Muscle layer of colon (tissue), 2 donors: ENCODE data around the gene KRTAP10-4.
"Not testable (repeated sequence)": the region's sequence is repeated elsewhere in the genome, so short reads cannot be mapped to it uniquely, and the experiment has no call there.

Source experiments
- H3K27ac ChIP-seq: one replicate; pipeline ENCODE4 v1.7.0; 2013; ENCODE audit warnings: low read depth, mild to moderate bottlenecking, low read length, moderate library complexity
- H3K27me3 ChIP-seq, 2 donors: one replicate each; pipeline ENCODE4 v1.7.0; 2013; ENCODE audit warnings: low read length in 2 of 2, mild to moderate bottlenecking in 2 of 2; ENCODE audit not compliant: insufficient read depth in 2 of 2, control insufficient read depth in 1 of 2
- H3K36me3 ChIP-seq: one replicate; pipeline ENCODE4 v1.7.0; 2013; ENCODE audit warnings: mild to moderate bottlenecking, low read length; ENCODE audit not compliant: insufficient read depth
- H3K4me1 ChIP-seq: one replicate; pipeline ENCODE4 v1.7.0; 2013; ENCODE audit warnings: mild to moderate bottlenecking, low read length; ENCODE audit not compliant: insufficient read depth
- H3K4me3 ChIP-seq, 2 donors: one replicate each; pipeline ENCODE4 v1.7.0; 2013; ENCODE audit warnings: low read length in 2 of 2, low read depth in 1 of 2, mild to moderate bottlenecking in 1 of 2, moderate library complexity in 1 of 2
- H3K9ac ChIP-seq: one replicate; pipeline ENCODE4 v1.7.0; 2013; ENCODE audit warnings: low read length
- H3K9me3 ChIP-seq: one replicate; pipeline ENCODE4 v1.7.0; 2013; ENCODE audit warnings: mild to moderate bottlenecking, low read length
- donor health status: abdominal sarcoma.
- donor health status: Adenocarcinoma of cecum.

The KRTAP10-4 gene

DNA sequence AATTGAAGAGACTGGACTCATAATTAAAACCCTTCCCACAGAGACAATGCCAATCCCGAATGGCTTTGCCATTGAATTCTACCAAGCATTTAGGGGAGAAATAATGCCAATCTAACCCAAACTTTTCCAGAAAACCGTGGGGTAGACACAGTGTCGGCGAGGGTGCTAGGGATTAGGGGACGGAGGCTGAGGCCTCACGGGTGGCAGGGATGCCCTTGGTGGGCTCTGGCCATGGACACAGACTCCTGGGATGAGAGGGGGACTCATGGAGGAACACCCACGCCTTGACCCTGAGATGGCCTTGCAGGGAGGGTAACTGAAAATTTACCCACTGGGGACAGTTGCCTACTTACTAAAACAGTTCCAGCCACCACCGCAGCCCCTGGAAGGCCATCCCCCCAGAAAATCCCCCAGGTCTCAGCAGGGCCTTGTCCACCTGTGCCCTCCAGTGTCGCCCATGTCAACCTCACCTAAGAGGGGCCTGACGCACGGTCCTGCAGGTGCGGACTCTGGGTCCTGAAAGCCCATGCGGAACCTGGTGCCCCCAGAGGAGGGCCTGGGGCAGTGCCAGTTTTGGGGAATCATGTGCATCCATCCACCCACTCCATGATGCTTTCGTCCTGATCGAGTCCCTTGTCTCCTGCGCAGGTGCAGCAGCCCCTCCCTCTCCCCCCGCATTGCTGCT lies 5.0 kb downstream of the KRTAP10-4 start:
- Histone ChIP-seq H3K27me3 (peaks cover 0 to 7% of the 10 kb centered on the region in 2 donors), H3K4me1 (no peaks in the 10 kb centered on the region), H3K9me3 (peaks cover 7% of the 10 kb centered on the region), H3K9ac (no peak overlapping the region), H3K27ac (no peak overlapping the region), H3K4me3 (no peak overlapping the region), H3K36me3 (no peaks in the 10 kb centered on the region)

DNA sequence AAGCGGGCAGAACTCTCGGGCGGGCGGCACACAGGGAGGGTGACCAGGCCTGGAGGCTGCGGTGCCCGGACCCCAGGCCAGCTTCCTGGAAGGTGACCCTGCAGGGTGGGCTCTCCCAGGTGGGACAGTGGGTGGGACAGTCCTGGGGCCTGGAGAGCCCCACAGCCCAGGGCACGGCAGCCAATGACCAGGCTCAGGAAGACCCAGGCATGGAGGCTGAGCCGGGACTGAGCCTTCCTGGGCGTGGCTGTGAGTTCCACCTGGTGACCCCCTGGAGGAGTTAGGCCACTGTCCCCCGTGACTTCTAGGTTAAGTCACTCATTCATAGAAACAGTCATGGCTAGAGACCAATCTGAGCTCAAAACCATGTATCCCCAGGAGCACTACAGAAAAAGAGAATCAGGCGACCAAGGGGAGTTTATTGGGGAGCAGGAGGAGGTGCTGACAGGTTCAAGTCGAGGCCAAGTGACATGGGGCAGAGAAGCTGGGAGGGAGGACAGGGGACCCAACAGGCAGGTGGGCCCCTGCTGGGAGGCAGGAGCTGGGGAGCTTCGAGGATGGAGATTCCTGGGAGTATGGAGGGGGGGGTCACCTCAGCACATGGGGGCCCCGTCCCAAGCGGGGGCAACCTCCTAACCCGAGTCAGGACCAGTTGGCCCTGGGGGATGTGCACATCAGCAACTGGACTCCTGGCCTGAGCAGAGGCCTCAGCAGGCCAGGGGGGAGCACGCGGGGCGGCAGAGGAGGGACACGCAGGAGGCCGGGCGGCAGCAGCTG lies 5.7 kb downstream of the KRTAP10-4 start:
- Histone ChIP-seq H3K27ac (no peak overlapping the region), H3K9me3 (peaks cover 7% of the 10 kb centered on the region), H3K27me3 (peaks cover 0 to 7% of the 10 kb centered on the region in 2 donors), H3K4me1 (no peaks in the 10 kb centered on the region), H3K36me3 (no peaks in the 10 kb centered on the region), H3K9ac (no peak overlapping the region), H3K4me3 (no peak overlapping the region)

DNA sequence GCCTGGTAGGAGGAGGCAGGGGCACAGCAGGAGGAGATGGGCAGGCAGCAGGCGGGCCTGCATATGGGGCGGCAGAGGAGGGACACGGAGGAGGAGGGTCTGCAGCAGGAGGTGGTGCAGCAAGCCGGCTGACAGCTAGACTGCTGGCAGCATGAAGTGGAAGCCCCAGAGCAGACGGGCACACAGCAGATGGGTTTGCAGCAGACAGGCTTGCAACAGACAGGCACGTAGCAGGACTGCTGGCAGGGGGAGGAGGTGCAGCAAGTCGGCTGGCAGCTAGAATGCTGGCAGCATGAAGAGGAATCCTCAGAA lies 6.3 kb downstream of the KRTAP10-4 start:
- H3K27ac ChIP-seq, result no peak overlapping the region
- no peak overlapping the region for H3K9ac ChIP-seq
- H3K9me3 ChIP-seq, result peaks cover 7% of the 10 kb centered on the region
- H3K36me3 ChIP-seq, result no peaks in the 10 kb centered on the region
- no peak overlapping the region for H3K4me3 ChIP-seq
- peaks cover 0 to 7% of the 10 kb centered on the region in 2 donors for H3K27me3 ChIP-seq
- no peaks in the 10 kb centered on the region for H3K4me1 ChIP-seq

DNA sequence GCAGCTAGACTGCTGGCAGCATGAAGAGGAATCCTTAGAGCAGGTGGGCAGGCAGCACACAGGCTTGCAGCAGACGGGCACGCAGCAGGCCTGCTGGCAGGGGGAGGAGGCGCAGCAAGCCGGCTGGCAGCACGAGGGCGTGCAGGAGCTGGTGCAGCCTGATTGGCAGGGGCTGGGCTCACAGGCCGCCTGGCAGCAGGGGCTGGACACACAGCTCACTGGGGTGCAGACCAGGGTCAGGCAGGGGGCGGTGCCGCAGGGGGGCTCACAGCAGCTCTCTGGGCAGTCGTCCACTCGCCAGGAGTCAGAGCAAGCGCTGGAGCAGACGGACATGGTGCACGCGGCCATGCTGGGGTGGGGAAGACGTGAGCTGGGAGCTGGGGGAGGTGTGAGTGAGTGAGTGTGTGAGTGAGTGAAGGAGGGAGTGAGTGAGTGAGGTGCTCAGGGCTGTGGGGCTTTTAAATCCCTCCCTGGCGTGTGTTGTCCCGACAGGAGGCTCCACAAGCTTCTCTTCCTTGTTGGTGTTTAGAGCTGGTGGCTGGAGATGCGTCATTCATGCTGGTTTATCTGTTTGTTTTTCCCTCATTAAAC lies 6.8 kb downstream of the KRTAP10-4 start, which contains the start of gene KRTAP10-5:
TSS of gene KRTAP10-5 (minus strand) at position 374 of the 591 bp plus-strand sequence. CDS start at position 348, 26 bp downstream.
- not testable (repeated sequence) for H3K27ac ChIP-seq, H3K9ac ChIP-seq, H3K9me3 ChIP-seq, H3K4me3 ChIP-seq, H3K4me1 ChIP-seq, H3K27me3 ChIP-seq, H3K36me3 ChIP-seq

DNA sequence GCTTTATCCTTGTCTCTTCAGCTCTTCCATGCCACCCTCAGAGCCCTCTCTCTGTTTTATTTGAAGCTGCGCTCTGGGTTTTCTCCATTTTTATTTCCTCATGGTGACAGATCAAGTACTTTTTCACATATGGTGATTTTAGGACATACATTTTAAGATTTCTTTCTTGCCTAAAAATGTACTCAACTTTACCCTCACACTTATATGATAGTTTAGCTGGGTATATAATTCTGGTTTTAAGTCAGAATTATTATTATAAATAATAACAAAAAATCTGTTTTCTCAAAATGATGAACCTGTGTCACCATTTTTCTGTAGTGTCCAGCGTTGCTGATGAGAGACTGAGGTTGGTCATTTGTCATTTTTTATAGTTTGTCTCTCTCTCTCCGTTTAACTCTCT lies 7.6 kb downstream of the KRTAP10-4 start:
- Histone ChIP-seq H3K27me3 (peaks cover 0 to 15% of the 10 kb centered on the region in 2 donors), H3K27ac (no peak overlapping the region), H3K9me3 (peaks cover 7% of the 10 kb centered on the region), H3K4me1 (no peaks in the 10 kb centered on the region), H3K4me3 (no peak overlapping the region), H3K36me3 (no peaks in the 10 kb centered on the region), H3K9ac (no peak overlapping the region)

DNA sequence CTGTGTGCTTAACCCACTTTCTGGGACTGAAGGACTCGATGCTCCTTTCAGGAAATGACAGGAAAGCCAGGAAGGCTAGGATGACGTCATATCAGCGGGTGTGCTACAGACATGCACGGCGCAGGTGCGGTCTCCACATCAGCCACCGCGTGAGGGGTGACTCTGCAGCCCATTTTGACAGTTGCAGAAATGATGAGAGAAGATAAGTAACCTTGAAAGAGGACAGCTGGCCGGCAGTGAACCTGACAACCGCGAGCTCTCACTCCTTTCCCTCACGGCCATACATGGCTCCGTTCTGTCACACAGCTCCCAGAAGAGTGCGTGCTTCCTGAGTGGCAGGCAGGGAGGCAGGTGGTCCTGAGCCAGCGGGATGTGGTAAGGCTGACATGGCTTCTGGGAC lies 8.5 kb downstream of the KRTAP10-4 start:
- Histone ChIP-seq H3K27me3 (peaks cover 0 to 15% of the 10 kb centered on the region in 2 donors), H3K4me1 (no peaks in the 10 kb centered on the region), H3K9me3 (peaks cover 7% of the 10 kb centered on the region), H3K27ac (no peak overlapping the region), H3K4me3 (no peak overlapping the region), H3K36me3 (no peaks in the 10 kb centered on the region), H3K9ac (no peak overlapping the region)

DNA sequence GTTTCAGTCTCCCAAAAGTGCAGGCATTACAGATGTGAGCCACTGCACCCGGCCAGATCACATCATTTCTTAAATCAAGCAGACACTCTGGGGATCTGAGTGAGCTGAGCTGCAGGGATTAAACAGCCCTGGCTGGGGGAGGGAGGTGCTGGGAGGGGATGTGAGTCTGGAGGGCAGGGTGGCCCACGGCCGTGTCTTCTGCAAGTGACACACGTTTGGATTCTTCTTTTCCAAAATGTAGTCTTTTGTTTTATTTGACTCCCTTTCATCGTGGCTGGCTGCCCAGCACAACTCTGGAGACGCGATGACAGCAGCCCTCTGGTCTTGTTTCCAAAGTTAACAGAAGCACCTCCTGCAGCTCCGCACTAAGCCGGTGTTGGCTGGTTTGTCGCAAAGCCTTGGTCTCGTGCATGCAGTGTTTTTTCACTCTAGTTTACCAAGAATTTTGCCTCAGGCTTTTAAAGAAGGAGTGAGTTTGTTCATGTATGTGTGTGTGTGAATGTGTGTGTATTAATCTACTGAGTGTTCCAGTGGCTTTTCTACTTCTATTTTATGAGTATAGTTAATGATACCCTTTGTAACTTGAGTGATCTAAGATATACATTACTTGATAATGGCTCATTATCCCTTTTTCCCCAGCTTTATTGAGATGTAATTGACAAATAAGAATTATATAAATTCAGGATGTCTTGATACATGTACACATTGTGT lies 9.7 kb downstream of the KRTAP10-4 start:
- Histone ChIP-seq H3K27me3 (peaks cover 0 to 15% of the 10 kb centered on the region in 2 donors), H3K9ac (no peak overlapping the region), H3K4me3 (no peak overlapping the region), H3K4me1 (no peaks in the 10 kb centered on the region), H3K9me3 (peaks cover 7% of the 10 kb centered on the region), H3K27ac (no peak overlapping the region), H3K36me3 (no peaks in the 10 kb centered on the region)

DNA sequence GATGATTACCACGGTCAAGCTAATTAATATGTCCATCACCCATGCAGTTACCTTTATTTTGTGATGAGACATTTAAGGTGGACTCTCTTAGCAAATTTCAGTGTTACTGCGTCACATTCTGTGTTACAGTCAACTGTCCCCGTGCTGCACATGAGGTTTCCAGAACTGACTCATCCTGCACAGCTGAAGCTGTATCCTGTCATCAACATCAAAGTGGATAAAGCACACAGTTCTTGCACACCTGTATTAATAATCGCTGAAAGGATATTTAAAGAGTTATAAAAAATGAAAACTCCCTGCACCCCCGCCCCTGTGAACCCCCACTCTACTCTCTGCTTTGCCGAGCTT lies 10.2 kb downstream of the KRTAP10-4 start:
- Histone ChIP-seq H3K27me3 (peaks cover 0 to 15% of the 10 kb centered on the region in 2 donors), H3K36me3 (no peaks in the 10 kb centered on the region), H3K9me3 (peaks cover 7% of the 10 kb centered on the region), H3K9ac (no peak overlapping the region), H3K27ac (no peak overlapping the region), H3K4me1 (no peaks in the 10 kb centered on the region), H3K4me3 (no peak overlapping the region)

DNA sequence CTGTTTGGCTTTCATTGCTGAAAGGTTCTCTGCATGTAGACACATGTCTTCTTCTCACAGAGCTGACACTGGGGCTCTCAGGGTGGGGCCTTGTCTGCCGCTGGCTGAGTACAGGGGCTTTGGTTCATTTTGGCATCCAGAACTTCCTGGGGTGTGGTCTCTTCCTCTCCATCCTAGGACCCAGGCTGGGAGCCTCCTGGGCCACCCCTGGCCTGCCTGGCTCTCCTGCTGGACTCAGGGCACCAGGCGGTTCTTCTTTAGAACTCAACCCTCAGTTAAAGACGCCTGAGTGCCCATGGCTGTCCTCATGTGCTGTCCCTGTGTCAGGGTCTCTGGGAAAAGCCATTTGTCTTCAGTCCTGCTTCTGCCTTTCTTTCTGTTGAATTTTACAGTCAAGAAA lies 12.4 kb downstream of the KRTAP10-4 start:
- no peak overlapping the region for H3K9ac ChIP-seq
- H3K4me1 ChIP-seq, result no peaks in the 10 kb centered on the region
- H3K9me3 ChIP-seq, result peaks cover 7% of the 10 kb centered on the region
- H3K27me3 ChIP-seq, result peaks cover 0 to 24% of the 10 kb centered on the region in 2 donors
- H3K36me3 ChIP-seq, result no peaks in the 10 kb centered on the region
- H3K27ac ChIP-seq, result no peak overlapping the region
- H3K4me3 ChIP-seq, result no peak overlapping the region

DNA sequence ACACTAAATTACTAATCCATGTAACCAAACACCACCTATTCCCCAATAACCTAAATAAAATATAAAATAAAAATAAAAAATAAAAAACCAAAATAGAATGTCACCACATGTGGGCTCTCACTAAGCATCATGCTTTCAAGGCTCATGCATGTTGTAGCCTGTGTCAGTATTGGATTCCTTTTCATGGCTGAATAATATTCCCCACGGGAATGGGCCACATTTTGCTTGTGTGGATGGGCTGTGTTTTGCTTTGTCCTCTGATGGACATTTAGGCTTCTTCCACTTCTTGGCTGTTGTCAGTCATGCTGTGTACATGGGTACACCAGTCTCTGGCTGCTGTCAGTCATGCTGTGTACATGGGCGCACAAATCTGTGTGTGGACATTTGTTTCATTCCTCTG lies 15.6 kb downstream of the KRTAP10-4 start:
- H3K4me1 ChIP-seq, result no peaks in the 10 kb centered on the region
- no peak overlapping the region for H3K9ac ChIP-seq
- peaks cover 0 to 37% of the 10 kb centered on the region in 2 donors for H3K27me3 ChIP-seq
- no peaks in the 10 kb centered on the region for H3K9me3 ChIP-seq
- H3K27ac ChIP-seq, result no peak overlapping the region
- no peak overlapping the region for H3K4me3 ChIP-seq
- H3K36me3 ChIP-seq, result no peaks in the 10 kb centered on the region

DNA sequence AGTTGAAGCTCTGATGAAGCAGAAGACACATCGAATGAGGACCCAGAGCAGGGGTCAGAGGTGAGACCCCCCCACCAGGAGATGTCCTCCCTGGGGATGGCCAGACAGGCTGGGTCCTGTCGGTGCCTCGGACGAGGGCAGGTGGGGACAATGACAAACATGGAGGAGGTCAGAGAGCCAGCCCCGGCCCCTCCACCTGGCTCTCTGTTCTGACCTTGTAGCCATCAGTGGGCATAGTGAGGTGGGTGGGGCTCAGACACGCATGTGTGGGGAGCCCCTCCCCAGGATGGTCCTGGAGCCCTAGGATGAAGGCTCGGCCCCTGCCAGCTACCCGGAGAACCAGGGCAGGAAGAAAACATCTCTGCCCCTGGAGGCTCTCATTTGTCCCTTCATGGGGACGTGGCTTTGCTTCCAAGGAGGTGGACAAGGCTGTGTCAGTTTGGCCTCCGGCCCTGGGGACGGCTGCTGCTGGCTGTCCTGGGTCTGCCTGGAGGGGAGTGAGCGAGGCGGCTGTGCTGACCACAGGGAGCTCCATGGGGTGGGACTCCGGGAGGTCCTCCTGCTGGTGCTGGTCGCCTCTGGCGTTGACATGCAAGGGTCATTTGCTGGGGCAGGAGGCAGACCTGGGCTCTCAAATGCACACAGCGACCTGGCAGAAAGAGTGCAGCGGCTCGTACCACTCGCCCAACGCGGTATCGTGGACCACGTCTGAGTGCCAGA lies 16.2 kb downstream of the KRTAP10-4 start:
- no peak overlapping the region for H3K27ac ChIP-seq
- no peaks in the 10 kb centered on the region for H3K36me3 ChIP-seq
- no peaks in the 10 kb centered on the region for H3K9me3 ChIP-seq
- H3K27me3 ChIP-seq, result peaks cover 0 to 37% of the 10 kb centered on the region in 2 donors
- no peak overlapping the region for H3K9ac ChIP-seq
- H3K4me1 ChIP-seq, result no peaks in the 10 kb centered on the region
- no peak overlapping the region for H3K4me3 ChIP-seq
